NCI-H2196 treated with DMSO at 0.1 percent for 48 hours (cell line): ENCODE results near the gene RXRA.

Experiments used
- DNase-seq: peaks from one replicate; lab custom pipeline; 2025; ENCODE audit not compliant: unreplicated experiment; lab: John Stamatoyannopoulos, UW

The RXRA gene

DNA sequence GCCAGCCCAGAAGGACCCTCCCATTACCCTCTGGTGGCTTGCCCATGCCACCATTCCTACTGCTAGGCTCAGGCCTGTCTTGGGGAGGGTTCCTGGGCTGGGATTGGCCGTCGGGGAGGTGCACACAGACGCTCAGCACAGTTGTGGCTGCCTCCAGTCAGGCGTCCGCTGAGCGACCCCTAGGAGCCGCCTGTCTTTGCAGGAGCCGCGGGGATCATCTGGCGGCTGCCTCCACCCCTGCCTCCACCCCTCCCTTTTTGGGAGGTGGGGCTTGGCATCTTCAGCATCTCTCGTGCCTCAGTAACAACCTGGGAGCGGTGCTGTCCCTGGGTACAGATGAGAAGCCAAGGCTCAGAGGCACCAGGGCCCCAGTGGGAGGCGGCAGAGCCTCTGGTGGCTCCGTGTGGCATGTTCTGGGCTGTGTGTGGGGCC lies 39.6 kb downstream of the RXRA start:
- peak; percentile 73 for DNase-seq

DNA sequence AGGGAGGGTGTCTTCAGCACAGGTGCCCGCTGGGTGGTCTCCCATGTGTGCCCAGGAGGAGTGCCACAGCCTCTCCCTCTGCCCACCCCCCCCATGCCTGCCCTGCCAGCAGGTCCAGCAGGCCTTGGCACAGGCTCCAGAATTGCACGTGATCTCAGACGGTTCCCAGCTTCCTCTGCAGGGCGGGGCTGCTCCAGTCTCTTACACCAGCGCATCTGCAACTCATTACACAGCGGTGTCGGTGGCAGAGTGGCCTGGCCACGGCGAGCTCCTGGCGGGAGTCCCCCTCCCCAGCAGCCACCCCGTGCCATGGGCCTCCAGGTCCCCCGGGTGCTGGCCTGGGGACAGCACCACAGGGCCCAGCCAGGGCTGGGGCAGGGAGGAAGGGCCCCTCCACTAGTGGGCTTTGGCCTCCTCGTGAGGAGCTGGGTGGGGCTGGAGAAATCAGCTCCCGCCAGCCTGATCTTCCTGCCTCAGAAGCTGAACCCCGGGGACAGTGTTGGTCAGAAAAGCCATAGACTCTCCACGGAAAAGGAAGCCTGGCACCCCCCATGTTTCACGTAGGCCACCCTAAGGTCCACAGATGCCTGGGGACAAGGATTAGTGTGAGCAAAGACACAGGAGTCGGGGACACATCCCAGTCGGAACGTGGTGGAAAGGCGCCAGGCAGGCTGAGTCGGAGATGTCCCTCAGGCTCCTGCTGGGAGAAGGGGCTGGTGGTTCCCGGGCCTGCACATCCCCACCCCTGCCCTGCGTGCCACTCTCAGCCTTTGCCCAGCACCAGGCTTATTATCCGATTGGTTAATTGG lies 40.2 kb downstream of the RXRA start:
- peak; percentile 91 for DNase-seq

GRCh38 chr9:134367061-134367460 lies 40.8 kb downstream of the RXRA start:
- DNase-seq: no peak

GRCh38 chr9:134367791-134368490 lies 41.7 kb downstream of the RXRA start:
- DNase-seq: no peak

GRCh38 chr9:134368571-134368970 lies 42.3 kb downstream of the RXRA start:
- no peak for DNase-seq

- DNase-seq: no peak
Observed at GRCh38 chr9:134369416-134370212, 43.4 kb downstream of the RXRA start.

GRCh38 chr9:134370213-134370492 lies 43.9 kb downstream of the RXRA start:
- no peak for DNase-seq

- no peak for DNase-seq
Observed at GRCh38 chr9:134370638-134371037, 44.4 kb downstream of the RXRA start.

DNA sequence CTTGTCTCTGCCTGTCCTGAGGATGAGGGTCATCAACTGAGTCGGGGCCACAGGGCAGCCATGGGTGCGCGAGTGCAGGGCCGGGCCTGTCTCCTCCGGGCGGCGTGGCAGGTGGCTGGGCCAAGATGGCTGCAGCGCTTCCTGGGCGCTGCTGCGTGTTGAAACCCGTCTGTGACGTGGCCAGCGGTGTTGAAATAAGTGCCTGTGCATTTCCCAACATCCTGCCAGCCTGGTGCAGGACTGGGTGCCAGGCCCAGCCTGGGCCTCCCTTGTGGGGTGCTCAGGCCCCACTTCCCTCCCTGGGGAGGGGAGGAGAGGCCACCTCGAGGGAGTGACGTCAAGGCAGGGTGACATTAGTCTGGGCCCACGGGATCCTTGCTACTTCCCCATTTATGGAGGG lies 45.5 kb downstream of the RXRA start:
- no peak for DNase-seq

DNA sequence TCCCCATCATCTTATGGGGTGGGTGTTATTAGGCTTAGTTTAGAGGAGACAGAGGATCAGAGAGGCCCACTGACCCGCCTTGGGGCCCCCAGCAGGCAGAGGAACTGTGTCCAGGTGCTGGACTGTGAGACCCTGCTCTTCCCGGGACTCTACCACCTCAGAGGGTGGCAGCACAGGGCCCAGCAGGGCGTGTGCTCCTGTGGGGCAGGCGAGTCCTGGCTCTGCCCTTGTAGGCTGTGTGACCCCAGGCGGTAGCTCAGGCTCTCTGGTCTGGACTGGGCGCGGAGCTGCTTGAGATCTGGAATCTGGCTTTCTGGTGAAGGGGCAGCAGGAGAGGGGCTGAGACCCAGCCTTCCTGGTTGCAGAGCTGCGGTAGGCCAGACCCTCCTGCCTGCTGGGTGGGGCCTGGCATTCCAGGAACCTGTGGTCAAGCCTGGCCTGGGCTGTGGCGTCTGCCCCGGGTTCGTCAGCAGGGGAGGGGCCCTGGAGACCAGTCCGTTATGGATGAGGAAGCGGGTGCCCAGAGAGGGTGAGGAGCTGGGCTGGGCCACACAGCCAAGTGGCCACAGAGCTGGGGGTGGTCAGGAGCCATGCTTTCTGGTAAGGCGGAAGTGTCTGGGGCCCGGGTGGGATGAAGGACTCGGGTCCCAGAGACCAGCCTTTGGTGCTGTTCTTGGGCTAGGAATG lies 46.5 kb downstream of the RXRA start:
- DNase-seq: no peak

GRCh38 chr9:134373269-134373668 lies 47.0 kb downstream of the RXRA start:
- no peak for DNase-seq

DNA sequence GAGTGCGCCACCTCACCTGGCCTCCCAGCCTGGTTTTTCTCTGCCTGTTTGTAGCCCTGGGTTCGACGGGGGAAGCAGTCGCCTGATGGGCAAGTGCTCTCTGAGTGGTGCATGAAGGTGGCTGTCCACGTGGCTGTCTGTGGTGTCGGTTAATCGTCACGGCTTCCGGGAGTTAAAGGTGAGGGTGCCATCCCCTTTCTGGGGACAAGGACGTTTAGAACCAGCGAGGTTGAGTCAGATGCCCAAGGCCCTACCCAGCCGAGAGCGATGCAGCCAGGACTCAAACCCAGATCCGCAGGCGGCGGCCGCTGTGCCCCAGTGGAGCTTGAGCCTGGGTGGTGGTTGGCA lies 47.7 kb downstream of the RXRA start:
- DNase-seq: no peak

- DNase-seq: no peak
Observed at GRCh38 chr9:134374301-134375010, 48.2 kb downstream of the RXRA start.

DNA sequence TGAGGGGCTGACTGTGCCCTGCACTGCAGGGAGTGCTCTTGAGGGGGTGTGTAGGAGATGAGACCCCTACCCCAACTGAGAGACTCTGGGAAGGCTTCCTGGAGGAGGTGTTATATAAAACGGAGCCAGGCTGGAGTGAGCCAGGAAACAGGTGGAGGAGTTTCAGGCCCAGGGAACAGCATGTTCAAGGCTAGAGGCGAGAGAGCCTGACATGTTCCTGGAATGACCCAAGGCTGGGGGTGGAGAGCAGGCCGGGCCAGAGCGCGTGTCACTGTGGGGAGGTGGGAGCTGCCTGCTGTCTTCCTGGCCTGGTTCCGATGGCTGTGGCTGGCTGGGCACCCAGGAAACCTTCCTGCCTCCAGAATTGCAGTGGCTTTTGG lies 48.7 kb downstream of the RXRA start:
- DNase-seq: no peak

- DNase-seq: no peak
Observed at GRCh38 chr9:134375430-134376385, 49.5 kb downstream of the RXRA start.

- DNase-seq: no peak
Observed at GRCh38 chr9:134376386-134377142, 50.3 kb downstream of the RXRA start.

- DNase-seq: no peak
Observed at GRCh38 chr9:134377143-134377484, 50.9 kb downstream of the RXRA start.

DNA sequence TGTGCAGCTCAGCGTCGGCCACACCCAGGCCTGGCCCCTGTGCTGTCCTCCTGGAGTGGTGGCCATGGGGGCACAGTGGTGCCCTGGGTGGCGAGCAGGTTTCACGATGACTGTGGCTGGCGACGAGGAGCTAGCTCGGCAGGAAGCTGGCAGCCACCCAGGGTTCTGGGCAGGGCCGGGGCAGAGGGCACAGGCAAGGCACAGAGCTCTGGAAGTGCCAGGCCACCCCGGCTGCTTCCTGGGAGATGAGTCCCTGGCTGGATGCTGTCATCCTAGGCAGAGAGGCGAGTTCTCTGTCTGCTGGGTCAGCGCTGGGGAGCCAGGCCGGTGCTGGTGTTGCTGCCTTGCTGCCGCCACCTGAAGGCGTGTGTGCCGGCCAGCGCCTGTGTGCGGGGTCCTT lies 51.7 kb downstream of the RXRA start:
- DNase-seq: peak; percentile 31

DNA sequence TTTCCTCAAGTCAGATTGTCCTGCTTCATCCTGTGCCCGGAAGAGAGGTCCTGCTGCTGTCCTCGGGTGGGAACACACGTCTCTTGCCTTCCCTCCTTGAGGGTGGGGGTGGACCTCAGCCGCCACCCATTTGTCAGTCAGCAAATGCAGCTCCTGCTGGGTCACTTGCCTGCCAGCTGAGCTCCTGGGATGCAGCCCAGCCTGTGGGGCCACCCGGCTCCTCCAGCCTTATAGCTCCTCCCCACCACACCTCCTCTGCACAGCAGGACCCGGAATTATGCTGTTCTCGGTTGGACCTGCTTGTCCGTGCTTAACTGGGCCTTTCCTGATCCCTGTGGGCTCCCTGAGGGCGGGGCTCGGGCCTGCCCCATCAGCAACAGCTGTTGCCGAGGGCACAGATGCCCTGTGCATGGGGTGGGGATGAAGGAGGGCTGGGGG lies 52.7 kb downstream of the RXRA start:
- DNase-seq: no peak
